Stimulated activated CD4-positive, alpha-beta T cell treated with anti-CD3 and anti-CD28 coated beads, Interleukin-4, amount 100 ng/mL, for 1 hour (primary cell): Measurements from ENCODE around the gene TBC1D32.
"Not testable (repeated sequence)": the region's sequence is repeated elsewhere in the genome, so short reads cannot be mapped to it uniquely, and the experiment has no call there.

Experiments used
- DNase-seq: peaks from one replicate; pipeline ENCODE4 v3.0.0-alpha.2; 2020

Gene TBC1D32

DNA sequence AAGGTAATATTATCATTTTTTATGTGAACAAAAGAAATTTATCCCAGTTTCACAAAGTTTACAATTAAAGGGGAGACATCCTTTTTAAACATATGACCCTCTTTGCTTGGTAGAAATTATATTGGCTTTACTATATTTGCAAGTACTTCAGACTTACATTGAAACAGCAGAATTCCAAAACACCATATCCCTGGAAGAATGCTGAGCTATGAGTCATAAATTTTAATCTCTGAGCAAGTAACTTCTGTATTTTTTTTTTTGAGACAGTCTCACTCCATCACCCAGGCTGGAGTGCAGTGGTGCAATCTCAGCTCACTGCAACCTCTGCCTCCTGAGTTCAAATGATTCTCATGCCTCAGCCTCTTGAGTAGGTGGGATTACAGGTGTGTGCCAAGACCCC is 240.4 kb downstream of the TBC1D32 start:
- no peak for DNase-seq

DNA sequence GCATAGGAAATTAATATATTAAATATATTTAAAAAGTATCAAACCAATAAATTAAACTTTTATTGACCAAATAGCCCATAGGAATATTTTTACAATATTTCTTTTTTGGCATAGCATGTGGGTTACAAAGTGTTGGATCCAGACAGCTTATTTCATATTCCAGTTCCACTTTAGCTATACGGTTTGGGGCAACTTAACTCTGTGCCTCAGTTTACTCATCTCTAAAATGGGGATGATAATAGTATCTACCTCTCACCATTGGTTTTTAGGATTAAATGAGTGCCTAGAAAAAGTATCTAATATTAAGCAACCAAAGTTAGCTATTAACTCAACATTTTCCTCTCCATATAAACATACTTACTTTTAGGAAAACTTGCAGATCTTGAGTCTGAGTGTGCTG is 243.8 kb downstream of the TBC1D32 start:
- DNase-seq = no peak

GRCh38 chr6:121086876-121087275 is 247.4 kb downstream of the TBC1D32 start:
- DNase-seq = no peak

GRCh38 chr6:121076119-121076518 is 258.2 kb downstream of the TBC1D32 start:
- DNase-seq = no peak

GRCh38 chr6:121068749-121069148 is 265.5 kb downstream of the TBC1D32 start:
- not testable (repeated sequence) for DNase-seq

GRCh38 chr6:121067381-121067780 is 266.9 kb downstream of the TBC1D32 start:
- no peak for DNase-seq

GRCh38 chr6:121064345-121064744 is 269.9 kb downstream of the TBC1D32 start:
- no peak for DNase-seq

DNA sequence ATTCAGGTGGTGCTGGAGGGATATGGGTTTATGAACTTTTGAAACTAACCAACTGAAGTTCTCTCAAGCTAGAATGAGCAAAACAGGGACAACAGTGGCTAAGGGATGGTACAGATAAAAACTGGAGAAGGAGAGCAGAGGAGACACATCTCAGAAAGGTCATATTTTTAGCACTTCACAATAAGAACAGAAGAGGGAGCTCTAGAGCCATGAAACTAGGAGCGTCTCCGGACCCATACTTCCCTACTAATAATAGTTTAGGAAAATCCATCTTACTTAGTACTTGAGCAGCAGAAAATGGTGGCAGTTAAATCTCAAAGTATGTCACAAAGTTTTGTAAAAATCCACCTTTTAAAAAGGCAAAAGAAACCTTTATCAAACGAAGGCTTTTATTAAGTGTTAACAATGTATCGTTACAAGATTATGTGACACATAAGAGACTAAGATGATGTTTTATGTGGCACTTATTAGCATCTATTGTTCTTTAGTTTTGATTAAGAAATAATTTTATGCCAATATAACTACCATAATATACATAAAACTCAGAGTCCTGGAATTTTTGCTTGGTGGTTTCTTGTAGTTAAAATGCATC is 278.6 kb downstream of the TBC1D32 start:
- DNase-seq = no peak

DNA sequence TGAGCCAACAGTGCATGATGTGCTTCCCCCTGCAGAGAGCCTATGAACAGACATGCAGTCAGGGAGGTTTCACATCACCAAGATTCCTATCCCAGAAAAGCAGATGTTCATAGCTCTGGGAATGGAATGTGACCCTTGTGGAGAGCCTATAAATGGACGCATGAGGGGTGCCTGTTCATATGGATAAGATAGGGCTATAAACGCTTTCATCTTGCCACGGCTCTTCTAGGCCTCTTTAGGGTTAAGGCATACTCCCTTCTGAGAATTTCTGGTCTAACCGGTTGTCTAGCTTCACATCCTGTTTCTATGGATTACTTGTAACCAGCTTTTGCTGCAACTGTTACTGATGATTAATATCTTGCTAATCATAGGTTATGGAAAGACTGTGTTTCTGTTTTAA is 285.7 kb downstream of the TBC1D32 start:
- not testable (repeated sequence) for DNase-seq

- DNase-seq = not testable (repeated sequence)
Observed at GRCh38 chr6:121044905-121045304, 289.4 kb downstream of the TBC1D32 start.

- DNase-seq = not testable (repeated sequence)
Observed at GRCh38 chr6:121043706-121044105, 290.6 kb downstream of the TBC1D32 start.

- not testable (repeated sequence) for DNase-seq
Observed at GRCh38 chr6:121043211-121043610, 291.1 kb downstream of the TBC1D32 start.

- DNase-seq = no peak
Observed at GRCh38 chr6:121042766-121043165, 291.5 kb downstream of the TBC1D32 start.

- DNase-seq = no peak
Observed at GRCh38 chr6:121040831-121041230, 293.4 kb downstream of the TBC1D32 start.

- DNase-seq = no peak
Observed at GRCh38 chr6:121033091-121033490, 301.2 kb downstream of the TBC1D32 start.

- no peak for DNase-seq
Observed at GRCh38 chr6:121032268-121033006, 301.8 kb downstream of the TBC1D32 start.
